Activated naive CD4-positive, alpha-beta T cell treated with anti-CD3 and anti-CD28 coated beads, Interleukin-2, amount 50 U/mL, for 24 hours (primary cell): ENCODE measurements around the gene PSMB5.

Experiments
- H3K27ac Mint-ChIP-seq: one replicate; pipeline ENCODE4 v1.8.0; 2021; ENCODE audit warnings: mild to moderate bottlenecking, mixed read lengths
- H3K27me3 Mint-ChIP-seq: one replicate; pipeline ENCODE4 v1.8.0; 2021; ENCODE audit warnings: mixed read lengths
- H3K36me3 Mint-ChIP-seq: one replicate; pipeline ENCODE4 v1.8.0; 2021; ENCODE audit warnings: mixed read lengths
- H3K4me1 Mint-ChIP-seq: one replicate; pipeline ENCODE4 v1.8.0; 2021; ENCODE audit warnings: mixed read lengths
- H3K4me3 Mint-ChIP-seq: one replicate; pipeline ENCODE4 v1.8.0; 2021; ENCODE audit warnings: mild to moderate bottlenecking, mixed read lengths
- H3K9me3 Mint-ChIP-seq: one replicate; pipeline ENCODE4 v1.8.0; 2021; ENCODE audit warnings: mixed read lengths

Gene PSMB5

GRCh38 chr14:22979748-22980392 is 54.8 kb downstream of the PSMB5 start:
- Mint-ChIP-seq H3K27ac (peak overlapping the region; percentile 20), H3K9me3 (no peaks in the 10 kb centered on the region), H3K4me1 (peaks cover 8% of the 10 kb centered on the region), H3K27me3 (no peaks in the 10 kb centered on the region), H3K4me3 (peak overlapping the region; percentile 61), H3K36me3 (no peaks in the 10 kb centered on the region)

DNA sequence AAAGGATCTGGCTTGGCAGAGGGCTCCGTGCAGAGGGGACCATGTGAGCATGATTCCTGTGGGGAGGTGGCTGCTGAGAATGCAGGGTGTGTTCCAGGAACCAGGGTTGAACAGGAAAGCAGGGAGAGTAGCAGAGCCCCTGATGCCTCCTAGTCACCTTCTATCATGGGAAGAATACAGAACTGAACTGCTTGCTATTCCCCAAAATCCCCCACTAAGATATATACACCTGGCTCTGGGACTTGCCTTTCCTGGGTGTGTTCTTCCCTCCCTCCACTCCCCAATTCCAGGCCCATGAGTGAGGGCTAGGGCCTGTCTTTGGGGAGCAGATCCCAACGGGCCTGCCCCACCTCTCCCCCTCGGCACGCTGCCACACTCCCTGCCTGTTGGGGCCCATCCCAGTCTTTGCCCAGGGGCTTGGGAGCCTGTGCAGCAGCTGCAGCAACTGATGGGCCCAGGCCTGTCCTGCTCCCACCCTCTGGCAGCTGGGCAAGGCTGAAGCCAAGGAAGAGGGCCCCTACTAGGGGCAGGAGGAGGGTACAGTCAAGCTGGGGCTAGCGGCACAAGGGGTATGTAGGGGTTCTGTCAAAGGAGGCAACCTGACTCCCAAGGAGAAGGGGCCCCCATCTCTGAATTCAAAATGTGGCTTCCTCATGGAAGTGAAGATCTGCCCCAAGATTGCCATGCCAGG is 55.6 kb downstream of the PSMB5 start:
- peak overlapping the region; percentile 4 for H3K27ac Mint-ChIP-seq
- H3K9me3 Mint-ChIP-seq = no peaks in the 10 kb centered on the region
- no peaks in the 10 kb centered on the region for H3K36me3 Mint-ChIP-seq
- H3K27me3 Mint-ChIP-seq = no peaks in the 10 kb centered on the region
- H3K4me3 Mint-ChIP-seq = no peak overlapping the region
- peaks cover 8% of the 10 kb centered on the region for H3K4me1 Mint-ChIP-seq

GRCh38 chr14:22978487-22978837 is 56.2 kb downstream of the PSMB5 start:
- no peaks in the 10 kb centered on the region for H3K9me3 Mint-ChIP-seq
- no peak overlapping the region for H3K4me3 Mint-ChIP-seq
- H3K36me3 Mint-ChIP-seq = no peaks in the 10 kb centered on the region
- H3K27ac Mint-ChIP-seq = no peak overlapping the region
- no peaks in the 10 kb centered on the region for H3K27me3 Mint-ChIP-seq
- peaks cover 8% of the 10 kb centered on the region for H3K4me1 Mint-ChIP-seq

DNA sequence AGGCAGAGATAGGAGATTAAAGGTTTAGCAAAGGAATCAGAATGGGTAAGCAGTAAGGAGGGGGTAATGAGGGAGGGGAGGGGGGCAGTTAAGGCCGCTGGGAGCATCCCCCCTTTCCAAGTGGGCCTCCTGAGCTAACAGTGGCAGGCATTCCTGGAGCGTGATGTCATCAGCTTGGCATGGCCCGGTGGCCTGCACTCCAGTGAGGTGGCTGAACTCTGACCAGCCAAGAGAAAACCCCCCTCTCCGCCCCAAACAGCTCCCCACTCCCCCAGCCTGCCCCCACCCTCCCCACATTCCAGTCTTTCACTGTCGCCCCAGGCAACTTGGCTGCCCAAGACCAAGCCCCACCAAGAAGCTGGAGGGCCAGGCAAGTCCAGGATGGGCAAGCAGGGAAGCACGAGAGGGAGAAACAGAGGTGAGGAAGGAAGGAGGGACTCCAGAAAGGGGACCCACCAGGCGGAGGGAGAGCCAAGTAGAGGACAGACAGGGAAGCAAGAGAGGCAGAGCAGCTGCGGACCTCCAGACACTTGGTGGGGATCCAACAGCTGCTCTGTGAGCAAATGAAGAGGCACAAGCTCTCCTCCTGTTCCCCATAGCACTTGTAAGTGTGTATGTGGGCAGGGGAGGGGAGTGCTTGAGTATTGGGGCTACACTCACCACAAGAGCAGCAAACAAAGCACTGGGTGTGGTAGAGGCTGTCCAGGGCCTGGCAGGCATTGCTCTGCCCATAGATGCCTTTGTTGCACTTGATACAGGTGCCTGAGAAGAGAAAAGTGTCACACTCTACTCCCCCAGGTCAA is 56.8 kb downstream of the PSMB5 start:
- no peaks in the 10 kb centered on the region for H3K27me3 Mint-ChIP-seq
- H3K9me3 Mint-ChIP-seq = no peaks in the 10 kb centered on the region
- peaks cover 8% of the 10 kb centered on the region for H3K4me1 Mint-ChIP-seq
- no peak overlapping the region for H3K4me3 Mint-ChIP-seq
- no peaks in the 10 kb centered on the region for H3K36me3 Mint-ChIP-seq
- peak overlapping the region; percentile 68 for H3K27ac Mint-ChIP-seq

- H3K4me3 Mint-ChIP-seq = no peak overlapping the region
- peaks cover 8% of the 10 kb centered on the region for H3K4me1 Mint-ChIP-seq
- H3K27ac Mint-ChIP-seq = peak overlapping the region; percentile 68
- no peaks in the 10 kb centered on the region for H3K27me3 Mint-ChIP-seq
- no peaks in the 10 kb centered on the region for H3K9me3 Mint-ChIP-seq
- H3K36me3 Mint-ChIP-seq = no peaks in the 10 kb centered on the region
Measured at GRCh38 chr14:22977434-22977683, 57.3 kb downstream of the PSMB5 start.

DNA sequence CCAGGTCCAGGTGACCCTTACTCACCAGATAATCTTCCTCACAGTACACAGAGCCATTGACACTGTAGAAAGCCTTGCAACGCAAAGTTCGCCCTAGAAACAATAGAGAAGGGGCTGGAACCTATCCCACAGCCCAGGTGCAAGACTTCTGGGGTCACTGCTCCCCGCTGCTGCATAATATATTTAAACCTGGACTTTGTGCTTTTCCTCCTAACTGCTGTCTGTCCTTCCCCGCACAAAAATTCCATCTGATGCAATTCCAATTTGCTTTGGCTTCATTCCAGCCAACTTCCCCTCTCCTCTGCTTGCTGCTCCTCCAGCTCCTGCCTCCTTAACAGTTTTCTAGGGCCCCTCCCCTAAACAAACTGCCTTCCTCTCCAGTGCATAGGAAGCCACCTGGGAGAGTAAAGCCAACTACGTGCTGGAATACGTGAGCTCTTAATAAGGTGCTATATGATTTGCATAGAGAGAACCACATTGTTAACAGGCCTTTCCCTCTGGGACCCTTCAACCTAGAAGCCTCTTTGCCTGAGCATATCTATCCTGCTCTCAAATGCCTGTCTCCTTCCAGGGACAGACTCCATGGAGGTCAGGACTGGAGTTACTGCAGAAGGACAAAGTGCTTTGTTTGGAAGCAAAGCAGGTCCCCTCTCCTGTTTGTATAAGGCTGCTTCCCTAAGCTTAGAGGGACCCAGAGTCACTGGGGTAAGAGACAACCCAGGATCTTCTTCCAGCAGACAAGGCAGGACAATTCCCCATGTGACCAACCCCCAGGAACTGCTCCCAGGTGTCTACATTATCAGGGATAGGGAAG is 57.9 kb downstream of the PSMB5 start:
- Mint-ChIP-seq H3K27ac (no peak overlapping the region), H3K9me3 (no peaks in the 10 kb centered on the region), H3K27me3 (no peaks in the 10 kb centered on the region), H3K4me3 (no peak overlapping the region), H3K4me1 (peaks cover 8% of the 10 kb centered on the region), H3K36me3 (no peaks in the 10 kb centered on the region)
